Thymus (tissue), 11 donors: ENCODE data around the gene KCNJ16. TPM values are rescaled to one million over a fixed set of nuclear protein-coding genes. Genes with fewer than 3 reads are reported as not detected.

Source experiments
- DNase-seq, 9 donors: peaks; one replicate each; pipeline ENCODE4 v3.0.0-alpha.2; 2013; ENCODE audit warnings: low spot score in 9 of 9, low read depth in 6 of 9, missing footprints in 1 of 9
- H3K27ac ChIP-seq, 2 donors: one replicate each; pipeline ENCODE4 v1.5.1; 2013; ENCODE audit warnings: control low read depth in 1 of 2, low read depth in 1 of 2, low read length in 1 of 2, mild to moderate bottlenecking in 1 of 2, moderate library complexity in 1 of 2
- H3K27me3 ChIP-seq, 2 donors: one replicate each; pipeline ENCODE4 v1.5.1; 2013; ENCODE audit warnings: low read length in 1 of 2; ENCODE audit not compliant: control insufficient read depth in 2 of 2, insufficient read depth in 1 of 2
- H3K36me3 ChIP-seq, 2 donors: one replicate each; pipeline ENCODE4 v1.5.1; 2013; ENCODE audit warnings: low read length in 1 of 2, mild to moderate bottlenecking in 1 of 2, moderate library complexity in 1 of 2; ENCODE audit not compliant: control insufficient read depth in 2 of 2, insufficient read depth in 2 of 2
- H3K4me1 ChIP-seq, 2 donors: one replicate each; pipeline ENCODE4 v1.5.1; 2013; ENCODE audit warnings: low read length in 2 of 2; ENCODE audit not compliant: control insufficient read depth in 2 of 2, insufficient read depth in 2 of 2
- H3K4me3 ChIP-seq, 2 donors: one replicate each; pipeline ENCODE4 v1.5.1; 2013; ENCODE audit warnings: low read length in 2 of 2, control low read depth in 1 of 2, mild to moderate bottlenecking in 1 of 2
- H3K9me3 ChIP-seq, 2 donors: one replicate each; pipeline ENCODE4 v1.5.1; 2013; ENCODE audit warnings: low read length in 1 of 2, mild to moderate bottlenecking in 1 of 2; ENCODE audit not compliant: control insufficient read depth in 2 of 2, insufficient read depth in 1 of 2
- WGBS: extraction: QIAGEN DNeasy Blood & Tissue Kit; methylation state at CpG from one replicate; pipeline ENCODE4 v1.1.7; 2013; 5-methylcytosine and 5-hydroxymethylcytosine counted together
- polyA plus RNA-seq: library from polyadenylated mRNA; stranded (reverse); fragments of 200-250 nt; gene quantifications from one replicate; pipeline ENCODE4 v1.2.3, GENCODE V29; 2013
- total RNA-seq: library from RNA; stranded (reverse); fragments of 120-200 nt; gene quantifications from one replicate; pipeline ENCODE4 v1.2.4, GENCODE V29; 2013
- donor health status: healthy.

The KCNJ16 gene
- total and polyA plus RNA-seq, 2 donors: 0.05 to 3.9 TPM

GRCh38 chr17:70059071-70059470, 16.0 kb upstream of the KCNJ16 start:
- 51% methylated on average over 4 of the region's 4 CpGs for WGBS
- no peaks in the 10 kb centered on the region for H3K9me3 ChIP-seq
- H3K4me1 ChIP-seq: no peaks in the 10 kb centered on the region
- H3K27me3 ChIP-seq: no peaks in the 10 kb centered on the region
- no peak overlapping the region for H3K4me3 ChIP-seq
- H3K36me3 ChIP-seq: no peaks in the 10 kb centered on the region
- no peak overlapping the region for H3K27ac ChIP-seq
- DNase-seq: no peak

GRCh38 chr17:70059649-70060048, 15.4 kb upstream of the KCNJ16 start:
- Histone ChIP-seq H3K4me3 (no peak overlapping the region), H3K4me1 (no peaks in the 10 kb centered on the region), H3K27ac (no peak overlapping the region), H3K36me3 (no peaks in the 10 kb centered on the region), H3K27me3 (no peaks in the 10 kb centered on the region), H3K9me3 (no peaks in the 10 kb centered on the region)
- no peak for DNase-seq
- WGBS: 98% methylated on average over 4 of the region's 4 CpGs

GRCh38 chr17:70060415-70060814, 14.6 kb upstream of the KCNJ16 start:
- WGBS: 87% methylated on average over 2 of the region's 2 CpGs
- DNase-seq: no peak
- no peaks in the 10 kb centered on the region for H3K4me1 ChIP-seq
- no peaks in the 10 kb centered on the region for H3K9me3 ChIP-seq
- H3K4me3 ChIP-seq: no peak overlapping the region
- H3K36me3 ChIP-seq: no peaks in the 10 kb centered on the region
- no peak overlapping the region for H3K27ac ChIP-seq
- no peaks in the 10 kb centered on the region for H3K27me3 ChIP-seq

GRCh38 chr17:70067134-70067533, 7.9 kb upstream of the KCNJ16 start:
- Histone ChIP-seq H3K9me3 (no peaks in the 10 kb centered on the region), H3K36me3 (no peaks in the 10 kb centered on the region), H3K4me1 (no peaks in the 10 kb centered on the region), H3K27me3 (no peaks in the 10 kb centered on the region), H3K27ac (no peak overlapping the region), H3K4me3 (no peak overlapping the region)
- DNase-seq: no peak
- 67% methylated on average over 5 of the region's 5 CpGs for WGBS

DNA sequence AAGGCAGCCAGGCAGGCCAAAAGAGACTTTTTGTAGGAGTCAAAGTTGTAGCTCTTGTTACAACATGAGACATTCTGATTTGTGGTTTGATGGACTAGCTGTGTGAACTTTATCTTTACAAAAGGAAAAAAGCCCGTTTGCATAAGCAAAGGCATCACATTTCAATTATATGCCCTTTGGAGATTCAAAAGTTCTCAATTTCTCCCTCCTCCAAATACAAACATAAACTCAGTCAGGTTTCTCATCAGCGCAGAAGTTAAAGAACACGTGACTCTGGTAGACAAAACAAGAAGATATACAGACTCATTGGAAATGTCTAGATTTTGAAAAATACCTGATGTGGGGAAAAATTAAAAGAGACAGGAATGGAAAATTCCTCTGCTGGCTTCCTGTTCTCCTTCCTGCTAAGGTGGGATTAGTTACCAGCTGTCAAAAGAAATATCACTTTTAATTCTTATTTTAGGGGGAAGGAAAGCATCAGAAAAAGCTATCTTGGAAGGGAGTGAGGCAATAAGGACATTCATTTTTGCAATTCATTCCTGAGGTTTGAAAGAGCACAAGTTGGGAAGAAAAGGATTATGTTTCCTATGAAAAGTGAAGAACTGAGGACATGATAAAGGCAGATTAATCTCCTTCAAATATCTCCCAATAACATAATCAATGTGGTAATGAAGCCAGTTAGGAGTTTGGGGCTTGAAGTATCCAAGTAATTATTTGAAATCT, 4.6 kb upstream of the KCNJ16 start:
- no peaks in the 10 kb centered on the region for H3K4me1 ChIP-seq
- no peak overlapping the region for H3K4me3 ChIP-seq
- 75% methylated on average over 3 of the region's 3 CpGs for whole genome bisulfite sequencing
- no peaks in the 10 kb centered on the region for H3K27me3 ChIP-seq
- H3K27ac ChIP-seq: no peak overlapping the region
- DNase-seq: no peak
- no peaks in the 10 kb centered on the region for H3K9me3 ChIP-seq
- no peaks in the 10 kb centered on the region for H3K36me3 ChIP-seq

DNA sequence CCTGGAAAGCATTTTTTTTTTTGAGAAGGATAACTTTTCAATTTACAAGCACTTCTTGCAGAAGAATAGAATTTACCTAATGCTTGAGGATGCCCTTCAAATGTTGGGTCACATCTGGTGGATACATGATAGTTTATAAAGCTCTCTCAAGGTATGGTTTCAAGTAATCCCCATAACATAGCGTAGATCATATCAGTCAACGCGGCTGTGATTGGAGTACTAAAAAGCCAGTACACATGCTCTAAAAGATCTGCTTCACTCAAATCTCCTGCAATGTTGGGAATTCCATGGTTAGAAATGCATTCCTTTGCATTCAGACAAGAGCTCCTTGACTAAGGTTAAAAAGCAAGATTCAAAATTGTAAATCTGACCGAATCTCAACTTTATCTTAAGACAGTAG, 3.9 kb upstream of the KCNJ16 start:
- Histone ChIP-seq H3K27me3 (no peaks in the 10 kb centered on the region), H3K9me3 (no peaks in the 10 kb centered on the region), H3K4me3 (no peak overlapping the region), H3K36me3 (no peaks in the 10 kb centered on the region), H3K27ac (no peak overlapping the region), H3K4me1 (no peaks in the 10 kb centered on the region)
- DNase-seq: no peak
- 99% methylated on average over 4 of the region's 4 CpGs for WGBS

GRCh38 chr17:70071620-70072019, 3.4 kb upstream of the KCNJ16 start:
- H3K27ac ChIP-seq: no peak overlapping the region
- no peak for DNase-seq
- no peak overlapping the region for H3K4me3 ChIP-seq
- H3K4me1 ChIP-seq: no peaks in the 10 kb centered on the region
- no peaks in the 10 kb centered on the region for H3K9me3 ChIP-seq
- no peaks in the 10 kb centered on the region for H3K36me3 ChIP-seq
- H3K27me3 ChIP-seq: no peaks in the 10 kb centered on the region
- WGBS: 97% methylated on average over 1 of the region's 1 CpG

DNA sequence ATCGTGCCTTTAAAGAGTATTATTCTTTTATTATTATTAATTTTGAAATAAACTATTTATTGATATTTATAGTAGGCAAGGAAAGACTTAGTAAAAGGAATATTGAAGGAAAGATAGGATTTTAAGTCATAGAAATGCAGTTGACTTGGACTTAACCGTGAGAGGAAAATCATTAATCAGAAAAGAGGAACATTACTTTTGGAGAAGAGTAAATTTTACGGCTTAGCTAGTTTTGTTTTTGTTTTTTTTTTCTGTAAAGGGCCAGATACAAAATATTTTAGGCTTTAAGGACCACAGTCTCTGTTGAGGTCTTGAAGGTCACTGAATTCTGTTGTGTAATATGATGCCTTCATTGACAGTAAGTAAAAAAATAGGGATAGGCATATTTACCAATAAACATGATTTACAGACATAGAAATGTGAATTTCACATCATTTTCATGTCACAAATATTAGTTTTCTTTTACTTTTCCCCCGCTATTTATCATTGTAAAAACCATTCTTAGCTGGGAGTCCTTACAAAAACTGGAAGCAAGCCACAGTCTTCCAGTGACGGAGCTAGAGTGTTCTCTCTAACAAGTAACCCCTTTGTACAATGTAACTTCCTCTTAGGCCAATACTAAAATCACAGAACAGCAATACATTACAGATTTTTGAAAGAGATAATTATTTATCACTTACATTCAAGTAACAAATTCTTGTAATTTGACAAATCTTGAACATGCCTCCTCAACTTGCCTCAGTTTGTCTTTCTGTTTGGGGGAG, 2.3 kb upstream of the KCNJ16 start:
- no peak overlapping the region for H3K27ac ChIP-seq
- no peaks in the 10 kb centered on the region for H3K36me3 ChIP-seq
- H3K4me3 ChIP-seq: no peak overlapping the region
- H3K9me3 ChIP-seq: no peaks in the 10 kb centered on the region
- no peak for DNase-seq
- no peaks in the 10 kb centered on the region for H3K4me1 ChIP-seq
- 55% methylated on average over 5 of the region's 5 CpGs for WGBS
- H3K27me3 ChIP-seq: no peaks in the 10 kb centered on the region

DNA sequence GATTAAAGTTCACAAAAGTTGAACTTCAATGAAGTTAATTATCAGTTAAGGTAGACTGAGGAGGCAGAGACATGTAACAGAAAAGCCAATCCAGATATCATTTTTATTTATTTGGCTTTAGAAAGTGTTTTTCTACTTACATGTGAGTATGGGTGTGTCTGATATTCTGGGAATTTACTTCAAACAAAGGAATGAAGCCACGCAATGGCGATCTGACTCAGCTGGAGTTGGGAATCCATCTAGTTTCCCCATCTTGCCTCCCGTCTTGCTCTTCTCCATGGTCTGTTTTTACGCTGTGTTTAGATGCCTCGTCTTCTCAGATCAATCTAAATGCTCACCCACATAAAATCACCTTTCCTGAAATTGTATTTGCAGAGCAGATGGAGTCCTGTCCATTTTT, 1.7 kb upstream of the KCNJ16 start:
- Histone ChIP-seq H3K27me3 (no peaks in the 10 kb centered on the region), H3K36me3 (no peaks in the 10 kb centered on the region), H3K27ac (no peak overlapping the region), H3K4me3 (no peak overlapping the region), H3K4me1 (no peaks in the 10 kb centered on the region), H3K9me3 (no peaks in the 10 kb centered on the region)
- DNase-seq: no peak
- 95% methylated on average over 5 of the region's 5 CpGs for WGBS
